IMR-90 (cell line): ENCODE results near the gene FZD7. TPM values are rescaled to one million over a fixed set of nuclear protein-coding genes. Genes with fewer than 3 reads are reported as not detected.

ENCODE experiments used
- ATAC-seq: fragments of 200-7000 bp; cut with Tn5 transposase; 2 replicates; pipeline ENCODE4 v1.9.1; 2020; ENCODE audit warnings: low read depth, mild to moderate bottlenecking, moderate library complexity
- BruUV-seq: library from RNA; stranded (reverse); fragments of 400-500 nt; replicated peaks from 2 replicates; lab custom pipeline; 2021; lab: Mats Ljungman, UMichigan
- CTCF ChIA-PET: fragments of 300-600 bp; formaldehyde crosslinking; extraction: SDS; loops from one replicate; lab custom pipeline; 2021; ENCODE audit warnings: antibody characterized with exemption; lab: Yijun Ruan, JAX
- POLR2A ChIA-PET: fragments of 300-600 bp; sonication (Branson Sonifier 250); formaldehyde crosslinking; loops from one replicate; lab custom pipeline; 2022; ENCODE audit warnings: antibody characterized with exemption; ENCODE audit not compliant: unreplicated experiment; lab: Charles Lee
- DNase-seq: peaks from one replicate; pipeline ENCODE4 v3.0.0; 2013
- H2AFZ ChIP-seq: replicated peaks from 2 replicates; pipeline ENCODE3; 2013; ENCODE audit warnings: low read length, mild to moderate bottlenecking; ENCODE audit not compliant: poor library complexity
- H2AK5ac ChIP-seq: 2 replicates; pipeline ENCODE4 v1.6.1; 2013; ENCODE audit warnings: low read depth, low read length, inconsistent platforms
- H2AK9ac ChIP-seq: replicated peaks from 2 replicates; pipeline ENCODE3; 2013; ENCODE audit warnings: mild to moderate bottlenecking, low read depth, low read length, moderate library complexity; ENCODE audit not compliant: poor library complexity
- H2BK120ac ChIP-seq: 2 replicates; pipeline ENCODE4 v1.6.1; 2013; ENCODE audit warnings: low read depth, low read length, inconsistent platforms
- H2BK15ac ChIP-seq: 3 replicates; pipeline ENCODE4 v1.6.1; 2013; ENCODE audit warnings: low read depth, low read length, inconsistent platforms
- H2BK20ac ChIP-seq: 2 replicates; pipeline ENCODE4 v1.6.1; 2013; ENCODE audit warnings: low read depth, mild to moderate bottlenecking, inconsistent platforms, low read length, moderate library complexity
- H2BK5ac ChIP-seq: 2 replicates; pipeline ENCODE4 v1.6.1; 2013; ENCODE audit warnings: mild to moderate bottlenecking, low read depth, low read length, inconsistent platforms; ENCODE audit not compliant: poor library complexity, severe bottlenecking
- H3K14ac ChIP-seq: replicated peaks from 2 replicates; pipeline ENCODE4 v1.6.1; 2013; ENCODE audit warnings: low read depth, low read length, inconsistent platforms
- H3K18ac ChIP-seq: 2 replicates; pipeline ENCODE4 v1.6.1; 2013; ENCODE audit warnings: low read depth, low read length, control low read depth
- H3K23ac ChIP-seq: 2 replicates; pipeline ENCODE4 v1.6.1; 2013; ENCODE audit warnings: low read depth, low read length, inconsistent platforms
- H3K27ac ChIP-seq: 2 replicates; pipeline ENCODE4 v1.5.1; 2013; ENCODE audit warnings: mild to moderate bottlenecking, control low read depth, low read length; ENCODE audit not compliant: insufficient read depth
- H3K27me3 ChIP-seq: 2 replicates; pipeline ENCODE4 v1.6.1; 2013; ENCODE audit warnings: low read length; ENCODE audit not compliant: control insufficient read depth, insufficient read depth
- H3K36me3 ChIP-seq: 2 replicates; pipeline ENCODE4 v1.6.1; 2013; ENCODE audit warnings: low read length, mixed read lengths; ENCODE audit not compliant: control insufficient read depth, insufficient read depth
- H3K4ac ChIP-seq: 2 replicates; pipeline ENCODE4 v1.6.1; 2013; ENCODE audit warnings: low read depth, low read length, inconsistent platforms
- H3K4me1 ChIP-seq: 2 replicates; pipeline ENCODE4 v1.6.1; 2013; ENCODE audit warnings: low read length, mixed read lengths; ENCODE audit not compliant: control insufficient read depth, insufficient read depth
- H3K4me2 ChIP-seq: 2 replicates; pipeline ENCODE4 v1.6.1; 2013; ENCODE audit warnings: low read depth, mild to moderate bottlenecking, control low read depth, low read length, moderate library complexity
- H3K4me3 ChIP-seq: 2 replicates; pipeline ENCODE4 v1.5.1; 2013; ENCODE audit warnings: low read depth, mild to moderate bottlenecking, control low read depth, low read length, moderate library complexity; ENCODE audit not compliant: insufficient read depth
- H3K56ac ChIP-seq: 2 replicates; pipeline ENCODE4 v1.6.1; 2013; ENCODE audit warnings: low read length, inconsistent platforms; ENCODE audit not compliant: insufficient read depth; ENCODE audit errors: extremely low read depth
- H3K79me1 ChIP-seq, 2 experiments: 2 replicates each; pipeline ENCODE4 v1.6.1; 2013; ENCODE audit warnings: low read length in 2 of 2, inconsistent platforms in 1 of 2, low read depth in 1 of 2
- H3K9ac ChIP-seq: 2 replicates; pipeline ENCODE4 v1.6.1; 2013; ENCODE audit warnings: low read depth, low read length, control low read depth
- H3K9me1 ChIP-seq: 2 replicates; pipeline ENCODE4 v1.6.1; 2013; ENCODE audit warnings: low read length, inconsistent platforms; ENCODE audit not compliant: insufficient read depth
- H3K9me3 ChIP-seq: 2 replicates; pipeline ENCODE4 v1.6.1; 2013; ENCODE audit warnings: low read length; ENCODE audit not compliant: control insufficient read depth, insufficient read depth
- H4K20me1 ChIP-seq: 2 replicates; pipeline ENCODE4 v1.6.1; 2013; ENCODE audit warnings: low read length, inconsistent platforms; ENCODE audit not compliant: insufficient read depth
- H4K5ac ChIP-seq: 2 replicates; pipeline ENCODE4 v1.6.1; 2013; ENCODE audit warnings: mild to moderate bottlenecking, low read depth, low read length, control low read depth
- H4K8ac ChIP-seq, 2 experiments: 2 replicates each; pipeline ENCODE4 v1.6.1; 2013; ENCODE audit warnings: low read depth in 2 of 2, low read length in 2 of 2, control low read depth in 1 of 2, inconsistent platforms in 1 of 2
- H4K91ac ChIP-seq: 2 replicates; pipeline ENCODE4 v1.6.1; 2013; ENCODE audit warnings: low read depth, low read length, inconsistent platforms; ENCODE audit not compliant: insufficient read depth
- BHLHE40 ChIP-seq: fragments of 150-350 bp; IDR thresholded peaks from 2 replicates; pipeline ENCODE4 v1.6.1; 2016; ENCODE audit warnings: mild to moderate bottlenecking, low read depth, low read length
- CEBPB ChIP-seq: IDR thresholded peaks from 2 replicates; pipeline ENCODE4 v1.6.1; 2012; ENCODE audit warnings: low read depth, low read length, improper control_type of control experiment
- CHD1 ChIP-seq: IDR thresholded peaks from 2 replicates; pipeline ENCODE4 v1.6.1; 2012; ENCODE audit warnings: low read depth, low read length, improper control_type of control experiment
- FOS ChIP-seq: fragments of 150-350 bp; IDR thresholded peaks from 2 replicates; pipeline ENCODE4 v1.6.1; 2016; ENCODE audit warnings: low read depth, low read length
- MAFK ChIP-seq: IDR thresholded peaks from 2 replicates; pipeline ENCODE4 v1.6.1; 2012; ENCODE audit warnings: low read depth, low read length, improper control_type of control experiment
- MAZ ChIP-seq: IDR thresholded peaks from 2 replicates; pipeline ENCODE4 v1.6.1; 2012; ENCODE audit warnings: low read depth, mild to moderate bottlenecking, low read length, improper control_type of control experiment, moderate library complexity, borderline replicate concordance
- MXI1 ChIP-seq: IDR thresholded peaks from 2 replicates; pipeline ENCODE4 v1.6.1; 2012; ENCODE audit warnings: low read depth, mild to moderate bottlenecking, low read length, moderate library complexity, borderline replicate concordance
- NFE2L2 ChIP-seq: fragments of 150-350 bp; IDR thresholded peaks from 2 replicates; pipeline ENCODE4 v1.6.1; 2016; ENCODE audit warnings: low read depth, mild to moderate bottlenecking, low read length
- POLR2A ChIP-seq: IDR thresholded peaks from 2 replicates; pipeline ENCODE4 v1.6.1; 2012; ENCODE audit warnings: mild to moderate bottlenecking, low read depth, low read length
- RAD21 ChIP-seq: IDR thresholded peaks from 2 replicates; pipeline ENCODE4 v1.6.1; 2012; ENCODE audit warnings: low read length, improper control_type of control experiment
- RCOR1 ChIP-seq: IDR thresholded peaks from 2 replicates; pipeline ENCODE4 v1.6.1; 2012; ENCODE audit warnings: mild to moderate bottlenecking, low read length, improper control_type of control experiment; ENCODE audit not compliant: insufficient replicate concordance
- RFX5 ChIP-seq: IDR thresholded peaks from 2 replicates; pipeline ENCODE4 v1.8.0; 2012; ENCODE audit warnings: low read depth, mild to moderate bottlenecking, low read length, moderate library complexity
- SMC3 ChIP-seq: fragments of 150-350 bp; IDR thresholded peaks from 2 replicates; pipeline ENCODE4 v1.6.1; 2016; ENCODE audit warnings: low read depth, mild to moderate bottlenecking, antibody characterized with exemption, low read length, moderate library complexity
- USF2 ChIP-seq: fragments of 150-350 bp; IDR thresholded peaks from 2 replicates; pipeline ENCODE4 v1.6.1; 2017; ENCODE audit warnings: mild to moderate bottlenecking, antibody characterized with exemption, low read length, low read depth
- WGBS, 2 experiments: methylation state at CpG; one replicate each; pipeline versions ENCODE4 v1.1.5 to v1.1.7; 2013; ENCODE audit warnings: missing lambda C conversion rate in 2 of 2; ENCODE audit not compliant: insufficient read length in 1 of 2; ENCODE audit errors: extremely low coverage in 2 of 2; 5-methylcytosine and 5-hydroxymethylcytosine counted together
- dilution Hi-C: fragments of 300-500 bp; cut with HindIII; formaldehyde crosslinking; loops from one replicate; pipeline ENCODE4 v1.14.3; 2018; ENCODE audit warnings: low sequenced_read_pairs; ENCODE audit not compliant: unreplicated experiment
- in situ Hi-C: fragments of 300-500 bp; cut with MboI; formaldehyde crosslinking; loops from 3 replicates; pipeline ENCODE4 v1.14.3; 2019; ENCODE audit warnings: low sequenced_read_pairs, inconsistent platforms, mixed read lengths
- intact Hi-C: fragments of 100-400 bp; cut with micrococcal nuclease; formaldehyde crosslinking; loops from 2 replicates; pipeline ENCODE4 v1.10.0; 2022
- polyA plus RNA-seq, 3 experiments: library from polyadenylated mRNA; depleted of rRNA; stranded (reverse); fragments of >200 nt; gene quantifications; 2 replicates each; pipeline ENCODE4 v1.2.3, GENCODE V29; 2012; ENCODE audit warnings: low replicate concordance in 1 of 3
- total RNA-seq: library from RNA; depleted of rRNA; stranded (reverse); fragments of >200 nt; gene quantifications from 2 replicates; pipeline ENCODE4 v1.2.3, GENCODE V29; 2012
- TF ChIP-seq, protein P1 (sequence below): fragments of 150-350 bp; IDR thresholded peaks from 2 replicates; pipeline ENCODE4 v1.6.1; 2016; ENCODE audit warnings: low read depth, mild to moderate bottlenecking, low read length, moderate library complexity, borderline replicate concordance
- TF ChIP-seq, protein P2 (sequence below): conservative IDR thresholded peaks from 2 replicates; pipeline ENCODE4 v1.5.1; 2012; ENCODE audit warnings: mild to moderate bottlenecking, low read depth, low read length, improper control_type of control experiment

Gene FZD7
- total and polyA plus RNA-seq, 2 of the 4 experiments (the other 2 are of a cell fraction) = 62.4 to 90.9 TPM

- H2AK9ac ChIP-seq = peak overlapping the region; percentile 31
- H3K36me3 ChIP-seq = no peaks in the 10 kb centered on the region
- H2BK15ac ChIP-seq = peak overlapping the region; percentile 50; the same call in 1 of the 3 replicates
- H4K20me1 ChIP-seq = no peaks in the 10 kb centered on the region
- H3K79me1 ChIP-seq = no peaks in the 10 kb centered on the region
- no peak overlapping the region for H2BK5ac ChIP-seq
- H4K8ac ChIP-seq = peak overlapping the region in 1 of 2 experiments; percentile 47; a peak in 1 of 4 replicates
- no peak overlapping the region for H3K18ac ChIP-seq
- no peak overlapping the region for H3K9ac ChIP-seq
- no peaks in the 10 kb centered on the region for H3K27me3 ChIP-seq
- no peak overlapping the region for H4K91ac ChIP-seq
- H2BK120ac ChIP-seq = no peak overlapping the region
- H3K14ac ChIP-seq = no peak overlapping the region; the same call in 1 of the 2 replicates
- no peak overlapping the region for H3K23ac ChIP-seq
- H3K27ac ChIP-seq = no peak overlapping the region
- peak overlapping the region; percentile 75 for H2AFZ ChIP-seq
- H3K4me2 ChIP-seq = no peak overlapping the region
- H2AK5ac ChIP-seq = no peak overlapping the region
- POLR2A ChIA-PET = interaction anchor here (0.6 kb wide), 1 partner anchor 16 kb away, joined by 11 read pairs; no protein-coding TSS in a partner anchor
- no TSS peak for BruUV-seq
- TF ChIP-seq RCOR1 = no peak
- TF ChIP-seq SMC3 = no peak
- TF ChIP-seq NFE2L2 = no peak
- TF ChIP-seq CEBPB = no peak
- no peak for TF ChIP-seq CHD1
- no peak for TF ChIP-seq RFX5
- TF ChIP-seq USF2 = no peak
- no peak for TF ChIP-seq BHLHE40
- no peak for TF ChIP-seq POLR2A
- no peak for TF ChIP-seq MAFK
- TF ChIP-seq, protein P1, sequence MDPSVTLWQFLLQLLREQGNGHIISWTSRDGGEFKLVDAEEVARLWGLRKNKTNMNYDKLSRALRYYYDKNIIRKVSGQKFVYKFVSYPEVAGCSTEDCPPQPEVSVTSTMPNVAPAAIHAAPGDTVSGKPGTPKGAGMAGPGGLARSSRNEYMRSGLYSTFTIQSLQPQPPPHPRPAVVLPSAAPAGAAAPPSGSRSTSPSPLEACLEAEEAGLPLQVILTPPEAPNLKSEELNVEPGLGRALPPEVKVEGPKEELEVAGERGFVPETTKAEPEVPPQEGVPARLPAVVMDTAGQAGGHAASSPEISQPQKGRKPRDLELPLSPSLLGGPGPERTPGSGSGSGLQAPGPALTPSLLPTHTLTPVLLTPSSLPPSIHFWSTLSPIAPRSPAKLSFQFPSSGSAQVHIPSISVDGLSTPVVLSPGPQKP = no peak
- no peak for TF ChIP-seq MAZ
- TF ChIP-seq, protein P2, sequence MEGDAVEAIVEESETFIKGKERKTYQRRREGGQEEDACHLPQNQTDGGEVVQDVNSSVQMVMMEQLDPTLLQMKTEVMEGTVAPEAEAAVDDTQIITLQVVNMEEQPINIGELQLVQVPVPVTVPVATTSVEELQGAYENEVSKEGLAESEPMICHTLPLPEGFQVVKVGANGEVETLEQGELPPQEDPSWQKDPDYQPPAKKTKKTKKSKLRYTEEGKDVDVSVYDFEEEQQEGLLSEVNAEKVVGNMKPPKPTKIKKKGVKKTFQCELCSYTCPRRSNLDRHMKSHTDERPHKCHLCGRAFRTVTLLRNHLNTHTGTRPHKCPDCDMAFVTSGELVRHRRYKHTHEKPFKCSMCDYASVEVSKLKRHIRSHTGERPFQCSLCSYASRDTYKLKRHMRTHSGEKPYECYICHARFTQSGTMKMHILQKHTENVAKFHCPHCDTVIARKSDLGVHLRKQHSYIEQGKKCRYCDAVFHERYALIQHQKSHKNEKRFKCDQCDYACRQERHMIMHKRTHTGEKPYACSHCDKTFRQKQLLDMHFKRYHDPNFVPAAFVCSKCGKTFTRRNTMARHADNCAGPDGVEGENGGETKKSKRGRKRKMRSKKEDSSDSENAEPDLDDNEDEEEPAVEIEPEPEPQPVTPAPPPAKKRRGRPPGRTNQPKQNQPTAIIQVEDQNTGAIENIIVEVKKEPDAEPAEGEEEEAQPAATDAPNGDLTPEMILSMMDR = no peak
- TF ChIP-seq FOS = no peak
- no peak for TF ChIP-seq MXI1
- no peak for TF ChIP-seq RAD21
- H4K5ac ChIP-seq = no peak overlapping the region
- no peak overlapping the region for H3K4me3 ChIP-seq
- no peak overlapping the region for H3K56ac ChIP-seq
- H3K4ac ChIP-seq = no peak overlapping the region
- H3K9me1 ChIP-seq = peaks cover 3% of the 10 kb centered on the region; the same call in 1 of the 2 replicates
- ATAC-seq (peak; percentile 31; the same call in 1 of the 2 replicates), DNase-seq (peak; percentile 67)
- dilution Hi-C loops (no loop called here), intact Hi-C loops (no loop called here), in situ Hi-C loops (no loop called here)
- peaks cover 15% of the 10 kb centered on the region for H3K4me1 ChIP-seq
- WGBS, 2 experiments = no CpG with 5 or more reads among the region's 2 CpGs
- H2BK20ac ChIP-seq = no peak overlapping the region
- H3K9me3 ChIP-seq = no peaks in the 10 kb centered on the region
- CTCF ChIA-PET = interaction anchor here (0.5 to 1.1 kb wide), 3 partner anchors 12 to 141 kb away, joined by 3 to 4 read pairs (median 3); no protein-coding TSS in a partner anchor
Observed at GRCh38 chr2:202018950-202019349, 14.7 kb upstream of the FZD7 start.
